ENCODE results near the gene RPS19BP1.

RPS19BP1 gene

GRCh38 chr22:39558950-39559349, 26.4 kb upstream of the RPS19BP1 start:
- DNase-seq: no peak

GRCh38 chr22:39558254-39558727, 25.7 kb upstream of the RPS19BP1 start:
- no peak for DNase-seq

GRCh38 chr22:39556970-39557841, 24.7 kb upstream of the RPS19BP1 start:
- peak; percentile 63 for DNase-seq

DNA sequence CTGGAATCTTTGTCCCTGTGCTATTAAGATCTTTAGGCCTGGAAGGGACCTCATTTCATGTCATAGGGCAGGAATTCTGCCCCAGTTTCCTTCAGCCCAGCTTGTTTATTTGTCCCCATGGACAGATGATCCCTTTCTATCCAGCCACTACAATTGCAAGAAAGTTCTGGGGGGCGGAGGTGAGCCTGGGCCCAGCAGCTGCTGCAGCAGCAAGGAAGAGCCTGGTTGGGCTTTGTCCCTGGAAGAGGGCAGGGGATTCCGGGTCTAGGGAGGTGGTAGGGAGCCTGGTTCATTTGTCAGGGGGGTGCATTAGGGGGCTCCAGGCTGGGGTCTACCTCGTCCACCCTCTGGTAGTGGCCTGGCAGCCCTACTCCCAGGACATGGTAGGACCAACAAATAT, 21.6 kb upstream of the RPS19BP1 start:
- no peak for DNase-seq

DNA sequence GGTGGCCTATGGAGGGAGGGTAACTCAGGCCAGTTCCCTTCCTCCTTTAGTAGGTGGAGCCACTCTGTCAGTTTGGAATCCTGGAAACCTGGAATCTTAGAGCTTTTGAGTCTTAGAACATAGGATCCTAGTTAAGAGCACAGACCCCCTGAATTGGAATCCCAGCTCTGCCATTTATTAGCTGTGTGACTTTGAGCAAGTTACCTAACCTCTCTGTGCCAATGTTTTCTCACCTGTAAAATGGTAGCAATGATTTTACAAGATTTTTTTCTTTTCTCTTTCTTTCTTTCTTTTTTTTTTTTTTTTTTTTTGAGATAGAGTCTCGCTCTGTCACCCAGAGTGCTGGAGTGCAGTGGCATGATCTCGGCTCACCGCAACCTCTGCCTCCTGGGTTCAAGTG, 20.9 kb upstream of the RPS19BP1 start:
- no peak for DNase-seq

GRCh38 chr22:39547587-39547947, 15.0 kb upstream of the RPS19BP1 start:
- no peak for DNase-seq

DNA sequence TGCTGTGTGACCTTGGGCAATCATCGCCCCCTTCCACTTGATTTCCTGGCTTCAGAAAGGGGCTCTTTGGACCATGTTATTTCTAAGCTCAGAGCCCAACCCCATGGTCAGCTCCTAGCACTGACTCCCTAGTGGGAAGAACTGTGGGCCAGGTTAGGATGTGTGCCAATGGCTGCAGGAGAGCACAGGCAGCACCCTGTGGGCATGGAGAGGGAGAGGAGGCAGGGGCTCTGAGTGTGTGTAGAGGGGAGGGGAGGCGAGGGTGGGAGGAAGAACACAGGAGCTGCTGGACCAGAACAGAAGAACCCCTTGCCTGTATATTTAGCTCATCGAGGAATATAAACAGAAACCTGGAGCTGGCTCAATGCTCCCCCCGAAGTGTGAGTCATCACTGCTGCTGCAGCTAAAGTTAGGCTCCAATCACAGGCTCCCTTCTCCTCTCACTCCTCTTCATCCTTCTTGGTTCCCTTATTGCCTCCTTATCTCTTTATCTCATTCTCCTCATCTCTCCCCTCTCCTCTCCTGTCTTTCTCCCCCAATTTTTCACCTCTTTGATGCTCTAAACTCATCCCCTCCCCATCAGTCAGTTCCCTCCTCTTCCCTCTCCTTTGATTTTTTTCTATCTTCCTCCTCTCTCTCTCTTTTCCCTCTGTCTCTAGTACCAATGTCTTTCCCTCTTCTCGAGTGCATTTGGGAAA, 14.5 kb upstream of the RPS19BP1 start:
- DNase-seq: no peak

DNA sequence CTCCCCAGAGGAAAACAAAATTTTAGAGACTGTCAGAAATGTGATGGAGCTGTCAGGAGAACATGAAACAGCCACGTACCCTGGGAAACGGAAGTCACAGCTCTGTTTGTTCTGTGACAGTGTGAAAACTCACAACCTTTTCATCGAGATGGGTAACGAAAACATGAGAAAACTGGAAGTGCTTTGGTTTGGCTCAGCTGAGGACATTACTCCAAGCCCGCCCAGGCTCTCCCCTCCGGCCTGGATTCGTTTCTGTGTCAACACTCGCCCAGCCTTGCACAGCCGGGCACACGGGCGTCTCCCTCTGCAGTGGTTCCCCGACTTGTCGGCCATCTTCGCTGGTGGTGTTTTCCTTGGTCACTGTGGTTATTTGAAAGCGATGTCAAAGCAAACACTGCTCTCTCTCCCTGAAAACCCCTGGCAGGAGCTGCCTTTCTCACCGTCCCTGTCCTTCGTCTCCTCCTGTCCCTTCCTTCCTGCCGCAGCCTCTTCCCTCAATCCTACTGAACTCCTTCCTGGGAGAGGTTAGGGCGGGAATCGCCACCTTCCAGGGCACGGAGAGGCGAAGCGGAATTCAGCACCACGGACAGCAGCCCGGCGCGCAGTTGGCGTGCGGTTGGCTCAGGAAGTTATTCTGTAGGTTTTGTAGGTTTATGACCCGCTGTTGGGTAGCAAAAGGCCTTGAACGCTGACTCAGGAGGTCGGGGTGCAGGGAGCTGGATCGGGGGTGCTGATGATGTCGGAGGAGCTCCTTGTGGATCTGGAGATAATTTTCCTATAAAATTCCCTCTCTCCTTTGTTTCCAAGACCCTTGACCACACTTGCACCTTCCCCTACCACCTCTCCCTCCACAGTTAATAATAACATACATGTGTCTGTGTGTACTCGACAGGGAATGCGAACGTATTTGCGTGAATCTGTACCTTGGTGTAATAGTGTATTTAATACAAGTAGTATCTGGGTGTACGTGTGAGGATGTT, 13.1 kb upstream of the RPS19BP1 start:
- peak; percentile 78 for DNase-seq

GRCh38 chr22:39543095-39543494, 10.5 kb upstream of the RPS19BP1 start:
- DNase-seq: no peak

- DNase-seq: no peak
These were observed 5.4 kb upstream of the RPS19BP1 start for GRCh38 chr22:39537975-39538374.

DNA sequence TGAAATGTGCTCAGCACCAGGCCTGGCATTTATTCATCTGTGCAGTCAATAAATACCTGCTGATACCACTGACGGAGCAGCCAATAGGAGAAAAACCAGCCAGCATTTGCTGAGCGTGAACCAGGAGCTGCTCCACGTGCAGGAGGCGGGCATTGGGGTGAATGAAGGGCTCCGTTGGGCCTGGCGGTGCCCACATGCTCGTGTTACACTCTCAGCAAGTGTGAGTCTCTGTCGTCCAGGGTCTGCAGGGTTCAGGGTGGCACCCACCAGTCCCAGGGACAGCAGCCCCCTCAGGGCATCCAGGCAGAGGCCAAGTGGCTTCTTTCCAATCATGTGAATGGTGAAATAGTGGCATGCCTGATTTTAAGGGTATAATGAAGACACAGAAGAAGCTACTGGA, 4.2 kb upstream of the RPS19BP1 start:
- DNase-seq: no peak

- DNase-seq: no peak
These were observed 3.4 kb upstream of the RPS19BP1 start for GRCh38 chr22:39535831-39536449.

DNA sequence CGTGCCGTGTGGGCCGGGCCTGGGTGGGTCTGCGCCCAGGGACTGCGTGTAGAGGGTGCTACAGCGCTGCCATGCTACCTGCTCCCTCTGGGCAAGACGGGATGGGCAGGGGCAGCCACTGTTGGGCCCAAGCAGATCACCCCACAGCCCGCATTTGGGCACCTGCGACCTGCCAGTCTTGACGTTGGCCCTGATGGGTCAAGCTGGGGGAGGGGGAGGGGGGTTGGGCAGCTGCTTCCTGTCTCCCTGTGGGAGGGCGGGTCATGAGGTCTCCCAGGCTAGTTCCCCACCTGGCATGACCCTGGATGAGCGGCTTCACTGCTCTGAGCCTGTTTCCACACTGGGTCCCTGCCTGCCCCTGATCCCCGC, 2.8 kb upstream of the RPS19BP1 start:
- no peak for DNase-seq

DNA sequence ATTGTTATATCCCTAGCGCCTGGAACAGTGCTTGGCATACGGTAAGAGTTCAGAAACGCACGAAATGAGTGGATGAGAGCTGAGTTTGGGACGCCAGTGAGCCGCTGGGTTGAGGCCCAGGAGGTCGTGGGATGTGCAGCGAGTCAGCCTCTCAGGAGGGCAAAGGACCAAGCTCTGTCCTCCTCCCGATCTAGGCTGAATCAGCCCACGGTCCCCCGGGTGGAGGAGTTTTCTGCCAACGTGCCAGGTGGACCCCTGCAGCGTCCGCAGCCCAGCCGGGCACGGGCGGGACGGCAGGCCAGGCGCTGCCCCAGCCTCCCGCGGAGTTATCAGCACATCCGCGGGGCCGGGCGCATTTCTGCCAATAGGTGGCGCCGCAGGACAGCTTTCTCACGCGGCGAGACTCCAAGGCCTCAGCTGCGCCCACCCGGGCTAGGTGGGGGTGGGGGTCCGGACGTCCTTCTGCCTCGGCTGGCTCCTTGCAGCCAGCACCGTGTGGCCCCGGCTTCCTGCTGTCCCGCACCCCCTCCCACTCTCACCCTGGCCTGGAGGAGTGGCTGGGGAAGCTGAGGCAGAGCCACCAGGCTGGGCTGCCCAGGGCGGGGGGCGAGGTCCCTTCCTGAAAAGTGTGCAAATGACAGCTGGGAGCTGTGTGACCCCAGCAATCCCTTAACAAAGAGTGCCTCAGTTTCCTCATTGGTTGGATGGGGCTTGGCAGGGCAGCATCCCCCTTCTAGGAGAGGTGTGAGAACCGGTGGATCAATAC, 2.2 kb upstream of the RPS19BP1 start:
- peak; percentile 87 for DNase-seq

DNA sequence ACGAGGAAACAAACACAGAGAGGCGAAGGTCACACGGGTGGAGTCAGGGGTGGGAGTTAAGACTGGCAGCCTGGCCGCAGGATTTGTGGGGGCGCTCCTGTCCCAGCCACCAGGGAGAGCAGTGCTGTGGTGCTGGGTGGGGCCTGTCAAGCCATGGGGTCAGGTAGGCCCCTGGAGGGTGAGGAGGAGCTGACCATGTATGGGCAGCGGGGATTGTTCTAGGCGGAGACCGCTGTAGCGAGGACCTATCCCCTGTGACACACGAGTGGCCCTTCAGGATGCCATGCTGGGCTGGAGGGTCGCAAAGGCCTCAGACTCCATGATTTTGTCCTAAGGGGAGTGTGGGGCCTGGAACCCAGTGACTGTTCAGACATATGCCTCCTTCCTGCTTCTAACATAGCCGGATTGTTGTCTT, 1.6 kb upstream of the RPS19BP1 start:
- no peak for DNase-seq

- DNase-seq: no peak
These were observed 1.7 kb downstream of the RPS19BP1 start for GRCh38 chr22:39530692-39531331.

GRCh38 chr22:39530116-39530515, 2.4 kb downstream of the RPS19BP1 start:
- no peak for DNase-seq

GRCh38 chr22:39529487-39529851, 3.1 kb downstream of the RPS19BP1 start:
- DNase-seq: no peak

- DNase-seq: peak; percentile 90
These were observed 3.7 kb downstream of the RPS19BP1 start for GRCh38 chr22:39528681-39529486.

GRCh38 chr22:39528080-39528661, 4.4 kb downstream of the RPS19BP1 start:
- DNase-seq: no peak
